DOHH2 (cell line): ENCODE results near the gene FTSJ3.
"Not testable (repeated sequence)": the region's sequence is repeated elsewhere in the genome, so short reads cannot be mapped to it uniquely, and the experiment has no call there.

Experiments used
- CTCF ChIP-seq: fragments of 200-600 bp; sonication (generic); IDR thresholded peaks from one replicate; pipeline ENCODE4 v1.5.1; 2014; ENCODE audit warnings: antibody characterized with exemption, mild to moderate bottlenecking, low read depth, low read length; ENCODE audit not compliant: poor library complexity, severe bottlenecking
- EZH2phosphoT487 ChIP-seq: fragments of 200-600 bp; sonication (generic); IDR thresholded peaks from 2 replicates; pipeline ENCODE4 v1.6.1; 2017; ENCODE audit warnings: borderline replicate concordance, mild to moderate bottlenecking, antibody characterized with exemption, low read length, moderate library complexity, mixed read lengths

GRCh38 chr17:63874693-63875092 is 47.2 kb upstream of the FTSJ3 start:
- not testable (repeated sequence) for TF ChIP-seq CTCF, EZH2phosphoT487
